ENCODE results near the gene BRAT1.
"Not testable (repeated sequence)": the region's sequence is repeated elsewhere in the genome, so short reads cannot be mapped to it uniquely, and the experiment has no call there.

Gene BRAT1

GRCh38 chr7:2555121-2556052, at the start of gene BRAT1:
BRAT1 (minus strand) TSS chr7:2555524; CDS start chr7:2554431, 1,093 bp downstream.
- peak; percentile 73 to 95 (median 90) for DNase-seq

GRCh38 chr7:2604608-2605174, 49.4 kb upstream of the BRAT1 start:
- DNase-seq: no peak

- no peak for DNase-seq
These were observed 48.0 kb upstream of the BRAT1 start for GRCh38 chr7:2603044-2603965.

GRCh38 chr7:2602406-2603043, 47.2 kb upstream of the BRAT1 start:
- DNase-seq: no peak

- no peak for DNase-seq
These were observed 46.6 kb upstream of the BRAT1 start for GRCh38 chr7:2601907-2602306.

- no peak for DNase-seq
These were observed 45.7 kb upstream of the BRAT1 start for GRCh38 chr7:2601065-2601464.

GRCh38 chr7:2598154-2598823, 43.0 kb upstream of the BRAT1 start:
- DNase-seq: no peak

GRCh38 chr7:2597273-2597640, 41.9 kb upstream of the BRAT1 start:
- DNase-seq: no peak

GRCh38 chr7:2596464-2597272, 41.3 kb upstream of the BRAT1 start:
- no peak for DNase-seq

- no peak for DNase-seq
These were observed 40.0 kb upstream of the BRAT1 start for GRCh38 chr7:2595258-2595860.

GRCh38 chr7:2594599-2594998, 39.3 kb upstream of the BRAT1 start:
- DNase-seq: no peak

GRCh38 chr7:2593036-2593727, 37.9 kb upstream of the BRAT1 start:
- DNase-seq: no peak

- no peak for DNase-seq
These were observed 37.1 kb upstream of the BRAT1 start for GRCh38 chr7:2592375-2592865.

GRCh38 chr7:2589941-2590340, 34.6 kb upstream of the BRAT1 start:
- DNase-seq: not testable (repeated sequence)

- DNase-seq: no peak
These were observed 34.0 kb upstream of the BRAT1 start for GRCh38 chr7:2589341-2589740.

- no peak for DNase-seq
These were observed 32.5 kb upstream of the BRAT1 start for GRCh38 chr7:2587778-2588177.

- no peak for DNase-seq
These were observed 31.8 kb upstream of the BRAT1 start for GRCh38 chr7:2587134-2587533.

- no peak for DNase-seq
These were observed 31.1 kb upstream of the BRAT1 start for GRCh38 chr7:2586326-2587020.

GRCh38 chr7:2585446-2585845, 30.1 kb upstream of the BRAT1 start:
- no peak for DNase-seq

Measured in activated naive CD4-positive, alpha-beta T cell (primary cell).